Measurements from ENCODE around the gene CD276.

The CD276 gene

DNA sequence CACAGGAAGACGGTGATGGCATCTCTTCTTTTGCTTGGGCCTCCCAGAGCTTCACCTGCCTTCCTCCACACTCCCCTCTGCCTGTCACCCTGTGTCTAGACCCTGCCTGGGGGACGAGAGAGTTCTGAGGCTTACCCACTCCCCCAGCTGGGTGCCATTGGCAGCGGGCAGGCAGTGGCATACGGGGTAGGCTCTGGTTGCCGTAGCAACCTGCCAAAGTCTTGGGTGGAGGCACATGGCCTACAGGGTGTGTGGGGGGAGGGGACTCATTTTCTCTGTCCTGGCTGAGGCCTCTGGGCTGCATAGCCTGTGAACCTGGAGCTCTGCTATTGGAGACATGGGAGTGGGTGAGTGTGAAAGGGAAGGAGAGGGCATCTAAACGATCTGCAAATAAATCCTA lies 64.5 kb downstream of the CD276 start:
- DNase-seq: no peak

DNA sequence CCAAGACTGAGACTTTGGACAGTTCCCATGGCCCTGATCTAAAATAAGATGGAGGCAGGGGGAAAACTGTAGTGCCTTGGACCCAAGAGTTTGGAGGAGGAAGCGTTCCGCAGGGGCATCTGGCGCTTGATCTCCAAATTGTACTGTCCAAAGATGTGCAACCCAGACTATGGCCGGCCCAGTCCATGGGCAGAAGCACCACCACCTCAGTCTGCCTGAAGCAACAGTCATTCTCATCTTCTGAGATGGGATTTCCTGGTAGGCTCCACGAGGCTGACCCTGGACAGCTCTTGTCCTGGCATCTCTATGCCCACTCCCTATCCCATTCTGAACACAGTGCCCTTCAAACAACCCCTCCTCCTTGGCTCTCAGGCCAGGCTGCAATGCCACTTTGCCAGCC lies 65.3 kb downstream of the CD276 start:
- DNase-seq: no peak

DNA sequence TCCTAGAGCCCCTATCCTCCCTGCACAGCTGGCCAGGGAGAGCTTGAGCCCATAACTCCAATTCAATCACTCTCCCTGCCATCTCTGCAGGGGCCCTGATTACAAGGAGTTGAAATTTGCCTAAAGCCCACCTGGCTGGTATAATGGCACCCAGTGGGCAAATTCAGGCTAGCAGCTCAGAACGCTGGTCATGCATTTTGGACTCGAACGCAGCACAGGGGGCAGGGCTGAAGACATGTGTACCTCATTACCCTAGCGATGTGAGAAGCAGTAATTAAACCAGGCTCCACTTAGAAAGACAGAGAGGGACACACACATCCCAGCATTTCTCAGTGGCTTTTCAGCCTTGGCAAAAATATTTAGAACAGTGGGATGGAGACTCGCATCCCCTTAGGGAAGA lies 65.8 kb downstream of the CD276 start:
- no peak for DNase-seq

DNA sequence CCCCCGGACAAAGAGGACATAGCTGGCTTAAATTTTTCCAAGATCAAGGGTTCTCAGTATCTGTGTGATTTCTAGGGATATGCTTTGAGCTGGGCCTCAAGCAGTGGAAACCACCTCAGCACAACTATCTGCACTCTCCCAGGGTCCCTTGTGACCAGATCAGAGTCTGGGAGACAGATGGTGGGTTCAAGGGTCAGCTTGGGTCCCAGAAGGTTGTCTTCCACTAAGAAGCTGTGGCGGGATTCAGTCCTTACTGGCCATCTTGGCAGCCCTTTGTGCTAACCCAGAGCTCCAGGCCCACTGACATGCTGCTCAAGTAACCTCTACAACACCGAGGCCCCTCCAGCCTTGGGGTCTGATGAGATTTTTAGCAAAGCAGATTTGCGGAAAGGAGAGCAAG lies 66.3 kb downstream of the CD276 start:
- DNase-seq: no peak

DNA sequence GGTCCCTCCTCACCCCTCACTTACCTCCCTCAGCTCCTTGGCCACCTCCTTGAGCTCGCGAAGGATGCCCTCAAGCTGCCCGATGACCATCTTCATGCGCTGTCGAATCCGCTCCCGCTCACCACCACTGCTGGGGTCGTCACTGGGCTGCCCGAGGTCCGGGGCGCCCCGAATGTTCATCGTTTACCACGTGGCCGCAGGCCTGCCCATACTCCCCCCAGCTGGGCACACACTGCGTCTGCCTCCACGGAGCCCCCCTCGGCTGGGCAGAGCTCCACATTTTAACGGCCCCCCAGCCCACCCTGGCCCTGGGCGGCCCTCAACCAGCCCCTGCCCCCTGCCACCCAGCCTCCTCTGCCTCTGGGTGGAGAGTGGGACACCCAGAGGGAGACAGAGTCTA lies 66.8 kb downstream of the CD276 start:
- DNase-seq: no peak

DNA sequence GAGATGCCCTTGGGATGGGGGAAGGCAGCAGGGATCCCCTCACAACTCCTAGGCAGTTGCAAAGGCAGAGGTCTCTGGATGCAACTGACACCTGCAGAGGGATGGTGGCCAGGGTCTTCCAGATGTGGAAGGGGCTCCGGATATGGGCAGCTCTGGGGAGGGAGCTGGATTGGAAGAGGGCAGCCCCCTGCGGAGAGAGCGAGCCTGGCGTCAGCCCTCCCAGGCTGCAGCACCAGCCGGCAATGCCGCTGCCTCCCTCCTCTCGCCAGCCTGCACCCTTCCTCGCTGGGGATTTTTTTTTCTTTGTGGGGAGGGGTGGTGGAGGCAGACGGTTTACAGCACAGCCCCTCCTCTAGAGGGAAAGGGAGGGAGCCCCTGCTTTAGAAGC lies 67.3 kb downstream of the CD276 start:
- DNase-seq: no peak

DNA sequence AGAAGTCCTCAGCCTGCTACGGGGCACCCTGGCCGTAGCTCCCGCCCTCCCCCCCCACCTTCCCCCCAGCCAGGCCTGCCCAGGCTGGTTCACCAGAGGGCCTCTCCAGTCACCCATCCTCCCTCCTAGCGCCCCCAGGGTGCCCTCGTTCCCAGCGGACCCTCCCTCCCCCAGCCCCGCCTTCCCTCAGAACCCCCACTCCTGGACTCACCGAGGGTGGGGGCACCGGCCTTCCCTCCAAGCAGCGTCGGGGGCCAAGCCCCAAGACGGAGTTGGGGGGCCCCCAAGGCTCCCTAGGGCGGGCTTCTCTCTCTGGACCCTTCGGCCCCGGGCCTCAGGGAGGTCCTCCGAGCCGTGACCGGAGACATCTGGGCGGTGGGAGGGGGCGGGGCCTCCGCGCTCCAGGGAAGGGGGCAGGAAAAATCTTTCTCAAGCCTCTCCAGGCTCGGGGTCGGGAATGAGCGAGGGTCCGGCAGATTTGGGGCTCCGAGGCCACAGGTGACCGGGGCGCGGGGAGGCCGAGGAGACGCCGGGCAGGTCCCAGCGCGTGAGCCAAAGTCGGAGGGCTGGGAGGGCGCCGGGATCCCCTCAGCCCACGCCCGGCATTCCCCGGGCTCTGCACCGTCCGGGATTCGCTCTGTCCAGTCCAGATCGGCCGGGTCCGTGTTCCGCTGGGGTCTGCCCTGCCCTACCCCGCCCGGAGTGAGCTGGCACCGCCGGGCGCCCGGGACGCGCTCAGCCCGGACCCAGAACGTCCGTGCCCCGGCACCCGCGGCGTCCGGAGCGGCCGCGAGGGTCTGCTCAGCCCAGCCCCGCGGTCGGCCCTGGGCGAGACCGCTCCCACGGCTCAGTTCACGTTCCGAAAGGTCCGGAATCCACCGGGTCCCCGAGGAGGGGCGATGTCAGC lies 68.0 kb downstream of the CD276 start:
- DNase-seq: no peak

DNA sequence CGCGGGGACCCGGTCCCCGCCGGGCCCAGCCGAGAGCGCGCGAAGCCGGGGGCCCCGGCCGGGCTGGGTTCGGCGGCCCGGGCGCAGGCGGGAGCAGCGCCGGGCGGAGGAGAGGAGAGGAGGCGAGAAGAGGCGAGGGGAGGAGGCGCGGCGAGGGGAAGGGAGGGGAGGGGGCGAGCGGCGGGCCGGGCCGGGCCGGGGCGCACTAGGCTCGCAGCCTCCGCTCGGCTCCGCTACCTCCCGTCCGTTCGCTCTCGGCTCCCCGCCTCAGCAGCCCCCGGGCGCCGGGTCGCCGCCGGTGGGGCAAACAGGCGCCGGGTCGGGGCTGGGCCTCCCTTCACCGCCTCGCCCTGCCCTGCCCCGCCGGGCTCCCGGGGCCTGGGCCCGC lies 68.6 kb downstream of the CD276 start:
- no peak for DNase-seq

DNA sequence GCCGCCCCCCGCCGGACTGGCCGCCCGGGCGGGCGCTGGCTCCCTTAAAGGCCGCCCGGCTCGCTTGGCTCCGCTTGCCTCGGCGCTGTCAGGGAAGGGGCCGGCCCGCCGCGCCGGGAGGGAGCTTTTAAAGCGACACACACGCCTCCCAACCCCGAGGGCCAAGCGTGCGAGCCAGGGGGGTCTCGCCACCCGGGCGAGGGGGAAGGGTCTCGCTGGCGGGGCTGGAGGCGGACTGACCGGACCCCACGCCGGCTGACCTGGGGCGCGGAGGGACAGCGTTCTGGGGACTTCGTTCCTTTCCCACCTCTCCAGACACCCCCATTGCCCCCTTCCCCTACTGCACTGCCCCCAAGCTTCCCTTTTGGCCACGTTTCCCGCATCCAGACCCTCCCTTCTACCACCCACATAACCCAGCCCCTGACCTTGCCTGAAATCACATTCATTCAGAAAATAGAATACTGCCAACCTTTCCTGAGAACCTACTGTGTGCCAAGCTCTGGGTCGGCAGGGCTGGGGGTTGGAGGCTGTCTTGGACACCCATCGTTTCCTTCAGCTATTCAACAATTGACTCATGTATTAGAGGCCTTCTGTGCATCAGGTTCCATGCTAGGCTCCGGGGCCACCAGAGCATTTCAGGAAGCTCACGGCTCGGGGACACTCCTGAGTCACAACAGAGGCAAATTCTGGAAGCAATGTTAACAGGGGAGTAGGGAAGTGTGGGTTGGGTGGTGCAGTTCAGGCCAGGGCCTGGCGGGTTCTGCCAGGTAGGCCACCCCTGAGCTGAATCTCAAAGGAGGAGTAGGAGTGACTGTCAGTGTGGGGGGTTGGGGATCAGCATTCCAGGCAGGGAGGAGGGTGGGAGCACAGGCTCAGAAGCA lies 69.3 kb downstream of the CD276 start, which contains the start of gene INSYN1:
INSYN1 (minus strand) TSS at position 102 of the 881 bp plus-strand sequence. CDS start 2,221 bp downstream, outside the sequence.
- DNase-seq: no peak

DNA sequence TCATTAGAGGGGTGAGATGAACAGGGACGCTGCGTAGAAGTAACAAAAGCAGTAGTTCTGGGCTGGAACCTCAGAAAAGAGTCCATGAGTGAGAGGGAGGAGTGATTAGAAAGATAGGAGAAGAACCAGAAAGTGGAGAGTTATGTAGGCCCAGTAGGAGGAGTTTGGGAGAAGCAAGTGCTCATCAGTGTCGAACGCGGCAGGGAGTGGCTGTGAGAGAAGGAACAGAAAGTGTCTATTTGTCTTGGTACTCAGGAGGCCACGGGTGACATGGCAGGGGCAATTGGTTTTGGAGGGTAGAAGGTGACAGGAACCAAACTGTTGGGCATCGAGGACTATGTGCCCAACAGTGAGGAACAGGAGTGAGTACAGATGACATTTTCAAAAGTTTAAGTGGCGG lies 70.3 kb downstream of the CD276 start:
- no peak for DNase-seq

DNA sequence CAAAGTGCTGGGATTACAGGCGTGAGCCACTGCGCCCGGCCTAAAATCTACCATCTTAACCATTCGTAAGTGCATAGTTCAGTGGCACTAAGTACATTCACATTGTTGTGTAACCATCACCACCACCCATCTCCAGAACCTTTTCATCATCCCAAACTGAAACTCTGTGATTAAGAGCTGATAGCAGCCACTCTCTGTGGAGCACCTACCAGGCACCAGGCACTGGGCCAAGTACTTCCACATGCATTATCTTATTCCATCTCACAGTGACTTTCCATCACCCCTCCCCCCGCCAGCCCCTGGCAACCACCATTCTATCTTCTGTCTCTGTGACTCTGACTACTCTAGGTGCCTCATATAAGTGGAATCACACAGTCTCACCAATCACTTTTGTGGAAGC lies 71.3 kb downstream of the CD276 start:
- DNase-seq: no peak

DNA sequence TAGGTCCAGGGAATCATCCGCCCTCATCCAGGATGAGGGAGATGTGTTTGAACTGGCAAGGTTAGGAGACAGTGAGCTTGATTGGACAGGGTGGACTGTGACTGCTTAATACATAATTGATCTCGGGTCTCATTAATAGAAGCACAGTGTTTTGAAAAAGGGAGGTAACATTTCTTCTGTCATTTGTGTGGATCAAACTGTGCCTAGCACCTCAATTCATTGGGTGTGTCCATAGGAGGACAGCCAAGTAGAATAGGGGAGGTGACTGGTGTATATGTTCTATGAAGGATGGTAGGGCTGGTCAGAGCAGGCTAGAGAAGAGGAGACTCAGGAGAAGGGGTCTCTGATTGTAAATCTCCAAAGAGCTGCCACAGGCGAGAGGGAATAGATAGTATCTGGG lies 71.8 kb downstream of the CD276 start:
- DNase-seq: no peak

DNA sequence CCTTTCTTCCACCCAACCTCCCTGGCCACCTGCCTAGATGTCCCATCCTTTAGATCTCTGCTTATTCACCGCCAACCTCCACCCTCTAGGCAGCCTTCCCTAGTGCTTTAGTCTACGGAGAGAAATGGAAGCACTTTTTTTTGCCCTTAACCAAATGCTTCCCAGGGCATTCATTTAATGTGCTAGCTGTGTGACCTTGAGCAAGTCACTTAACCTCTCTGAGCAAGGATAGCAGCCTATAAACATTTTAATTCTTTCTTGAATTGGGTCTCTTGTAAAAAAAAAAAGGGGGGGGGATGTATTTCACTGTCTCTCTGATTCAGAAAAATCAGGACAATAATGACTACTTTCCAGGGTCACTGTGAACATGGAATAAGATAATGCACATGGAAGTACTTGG lies 72.2 kb downstream of the CD276 start:
- DNase-seq: no peak

DNA sequence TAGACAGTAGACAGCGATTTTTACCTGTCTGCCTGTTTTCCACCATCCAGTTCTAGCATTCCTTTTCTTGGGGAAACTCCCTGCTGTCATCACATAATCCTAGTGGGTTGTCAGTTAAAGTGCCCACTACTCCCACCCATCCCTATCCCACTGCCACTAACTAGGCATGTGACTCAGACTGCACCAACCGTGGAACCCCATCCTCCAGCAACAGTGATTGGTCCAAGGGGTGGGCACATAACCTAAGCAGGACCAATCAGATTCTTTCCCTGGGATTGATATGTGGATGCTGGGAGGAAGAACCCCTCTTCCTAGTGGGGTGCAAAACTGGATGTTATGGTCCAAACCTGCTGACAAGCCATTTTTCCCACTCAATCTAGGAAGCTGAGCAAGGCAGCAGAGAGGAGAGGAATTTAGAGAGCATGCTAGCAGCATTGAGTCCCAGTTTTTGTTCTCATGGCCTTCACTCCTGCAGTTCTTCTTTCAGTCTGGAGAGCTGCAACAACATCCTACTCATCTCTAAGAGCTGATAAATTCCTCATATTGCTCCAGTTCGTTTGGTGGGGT lies 72.8 kb downstream of the CD276 start:
- no peak for DNase-seq

DNA sequence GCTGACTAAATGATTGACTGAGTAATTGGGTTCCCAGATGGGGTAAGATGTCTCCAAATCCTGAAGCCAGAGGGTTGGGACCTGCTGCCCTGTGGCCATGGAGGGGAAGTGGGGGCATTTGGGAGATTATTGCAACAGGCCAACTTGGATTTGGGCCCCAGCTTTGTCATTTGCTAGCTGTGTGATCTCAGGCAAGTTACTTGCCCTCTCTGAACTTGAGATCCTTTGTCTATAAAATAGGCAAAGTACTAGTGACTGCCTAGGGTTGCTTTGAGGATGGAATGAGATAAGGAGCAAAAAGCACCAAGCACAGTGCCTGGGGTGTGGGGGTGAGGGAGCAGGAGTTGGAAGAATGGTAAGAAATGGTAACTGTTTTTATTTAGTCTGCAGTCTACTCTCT lies 73.4 kb downstream of the CD276 start:
- no peak for DNase-seq

DNA sequence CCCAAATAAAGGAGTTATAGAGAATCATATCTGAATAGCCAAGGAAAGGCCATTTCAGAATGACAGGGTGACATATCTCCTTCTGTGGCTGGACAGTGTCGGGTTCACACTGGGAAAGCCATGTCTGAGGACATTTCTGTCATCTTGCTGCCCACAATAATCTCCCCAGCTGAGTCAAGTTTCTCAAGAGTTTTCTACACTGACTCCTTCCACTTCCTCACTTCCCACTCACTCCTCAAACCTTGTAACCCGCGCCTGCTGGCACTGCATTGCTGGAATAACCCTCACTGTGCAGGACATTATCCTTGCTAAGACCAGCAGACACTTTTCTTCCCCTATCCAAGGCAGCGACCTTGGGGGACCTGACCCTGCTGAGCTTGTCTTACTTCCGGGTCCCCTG lies 74.3 kb downstream of the CD276 start:
- DNase-seq: no peak

DNA sequence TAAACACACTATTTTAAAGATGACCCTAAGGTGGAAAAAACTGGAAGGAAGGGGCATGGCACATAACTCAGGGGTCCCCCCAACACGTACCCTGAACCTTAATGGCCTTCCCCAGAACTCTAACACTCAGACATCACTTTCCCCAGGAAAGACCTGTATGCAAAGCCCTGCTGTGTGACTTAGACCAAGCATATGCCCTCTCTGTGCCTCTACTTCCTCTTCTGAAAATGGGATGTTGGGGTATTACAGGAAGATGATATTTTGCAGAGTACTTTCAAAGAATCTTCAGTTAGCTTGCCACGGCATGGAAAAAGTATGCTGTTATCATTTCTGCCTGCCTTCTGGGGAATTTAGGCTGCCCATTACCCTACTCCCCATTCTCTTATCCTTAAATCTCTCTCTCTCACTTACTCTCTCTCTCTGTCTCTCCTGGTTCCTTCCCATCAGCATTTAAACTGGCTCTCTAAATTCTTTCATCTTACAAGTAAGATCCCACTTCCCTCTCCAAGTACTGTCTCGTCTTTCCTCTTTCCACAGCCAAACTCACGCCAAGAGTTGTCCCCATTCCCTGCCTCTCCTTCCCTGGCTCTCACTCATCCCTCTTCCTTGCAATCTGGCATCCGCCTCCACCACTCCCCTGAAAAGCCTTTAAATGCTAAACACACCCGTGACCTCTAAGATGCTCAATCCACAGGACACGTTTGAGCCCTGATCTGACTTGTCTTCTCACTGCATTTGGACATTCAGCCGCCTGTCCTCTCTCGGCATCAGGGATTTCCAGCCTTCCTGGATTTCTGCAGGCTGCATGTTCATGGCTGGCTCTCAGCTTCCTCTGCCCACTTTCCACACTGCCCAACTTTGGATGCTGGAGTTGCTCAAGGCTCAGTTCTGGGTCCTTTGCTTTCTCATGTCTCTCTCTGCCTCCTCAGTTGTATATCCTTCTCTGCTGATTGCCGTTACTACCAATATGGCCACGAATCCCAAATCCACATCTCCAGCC lies 76.4 kb downstream of the CD276 start:
- DNase-seq: no peak

DNA sequence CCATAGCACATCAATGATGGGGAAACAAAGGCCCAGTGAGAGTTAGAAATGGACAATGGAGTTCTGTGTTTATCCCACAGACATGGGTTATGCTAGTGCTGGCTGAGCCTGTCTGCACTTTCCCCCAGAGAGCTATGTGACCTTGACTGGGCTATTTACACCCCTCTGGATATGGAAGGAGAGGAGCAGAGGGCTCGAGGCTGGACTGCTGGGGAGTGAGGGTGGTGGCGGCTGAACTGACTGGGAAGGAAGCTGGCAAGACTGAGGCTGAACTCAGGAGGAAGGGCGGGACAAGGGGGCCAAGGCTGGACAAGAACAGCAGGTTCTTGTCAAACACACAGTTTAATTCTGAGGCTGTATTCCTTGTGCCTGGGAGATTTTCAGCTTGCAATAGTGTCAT lies 79.7 kb downstream of the CD276 start:
- DNase-seq: no peak
